ENCODE data around the gene SHANK3. TPM values are rescaled to one million over a fixed set of nuclear protein-coding genes. Genes with fewer than 3 reads are reported as not detected.

Gene SHANK3
- total RNA-seq, 1 donor from 2014 or later: 223 TPM

DNA sequence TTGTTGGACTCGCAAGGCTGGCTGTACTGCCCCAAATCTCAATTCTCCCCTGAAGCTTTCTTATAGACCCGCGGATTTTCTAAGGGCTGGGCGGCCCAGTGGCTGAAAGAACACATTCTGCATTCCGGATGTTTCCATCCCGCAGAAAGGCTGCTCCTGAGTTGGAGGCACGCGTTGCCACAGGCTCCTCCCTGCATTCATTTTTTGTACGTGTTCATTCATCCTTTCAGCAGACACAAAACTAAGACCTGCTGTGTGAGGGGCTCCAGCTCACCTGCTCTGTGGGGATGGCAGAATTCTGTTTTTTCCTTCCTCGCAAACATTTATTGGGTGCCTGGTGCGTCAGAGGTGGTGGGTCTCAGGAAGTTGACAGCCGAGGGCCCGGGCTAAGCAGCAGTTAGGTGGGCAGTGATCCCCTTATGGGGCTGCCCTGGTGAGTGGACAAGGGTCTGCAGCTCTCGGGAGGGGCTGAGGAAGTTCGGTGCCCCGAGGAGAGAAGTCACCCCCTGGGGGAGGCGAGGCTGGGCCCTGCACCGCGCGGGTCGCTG, 23.7 kb downstream of the SHANK3 start:
- H3K4me1 Mint-ChIP-seq (ENCODE audit: unreplicated experiment): peaks cover 61% of the 10 kb centered on the region
- H3K27ac Mint-ChIP-seq (ENCODE audit: unreplicated experiment): no peak overlapping the region
- H3K9me3 Mint-ChIP-seq (ENCODE audit: unreplicated experiment): no peaks in the 10 kb centered on the region
- TF ChIP-seq, protein P1, sequence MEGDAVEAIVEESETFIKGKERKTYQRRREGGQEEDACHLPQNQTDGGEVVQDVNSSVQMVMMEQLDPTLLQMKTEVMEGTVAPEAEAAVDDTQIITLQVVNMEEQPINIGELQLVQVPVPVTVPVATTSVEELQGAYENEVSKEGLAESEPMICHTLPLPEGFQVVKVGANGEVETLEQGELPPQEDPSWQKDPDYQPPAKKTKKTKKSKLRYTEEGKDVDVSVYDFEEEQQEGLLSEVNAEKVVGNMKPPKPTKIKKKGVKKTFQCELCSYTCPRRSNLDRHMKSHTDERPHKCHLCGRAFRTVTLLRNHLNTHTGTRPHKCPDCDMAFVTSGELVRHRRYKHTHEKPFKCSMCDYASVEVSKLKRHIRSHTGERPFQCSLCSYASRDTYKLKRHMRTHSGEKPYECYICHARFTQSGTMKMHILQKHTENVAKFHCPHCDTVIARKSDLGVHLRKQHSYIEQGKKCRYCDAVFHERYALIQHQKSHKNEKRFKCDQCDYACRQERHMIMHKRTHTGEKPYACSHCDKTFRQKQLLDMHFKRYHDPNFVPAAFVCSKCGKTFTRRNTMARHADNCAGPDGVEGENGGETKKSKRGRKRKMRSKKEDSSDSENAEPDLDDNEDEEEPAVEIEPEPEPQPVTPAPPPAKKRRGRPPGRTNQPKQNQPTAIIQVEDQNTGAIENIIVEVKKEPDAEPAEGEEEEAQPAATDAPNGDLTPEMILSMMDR (IDR thresholded peaks at IDR 0.05; ENCODE audit: unreplicated experiment): no peak
- H3K36me3 Mint-ChIP-seq (ENCODE audit: low read depth, unreplicated experiment): peaks cover 77% of the 10 kb centered on the region
- peak overlapping the region; percentile 71 for H3K4me3 Mint-ChIP-seq (ENCODE audit: unreplicated experiment)
- no peak for DNase-seq (ENCODE audit: low spot score)
- H3K27me3 Mint-ChIP-seq (ENCODE audit: unreplicated experiment): peaks cover 52% of the 10 kb centered on the region

DNA sequence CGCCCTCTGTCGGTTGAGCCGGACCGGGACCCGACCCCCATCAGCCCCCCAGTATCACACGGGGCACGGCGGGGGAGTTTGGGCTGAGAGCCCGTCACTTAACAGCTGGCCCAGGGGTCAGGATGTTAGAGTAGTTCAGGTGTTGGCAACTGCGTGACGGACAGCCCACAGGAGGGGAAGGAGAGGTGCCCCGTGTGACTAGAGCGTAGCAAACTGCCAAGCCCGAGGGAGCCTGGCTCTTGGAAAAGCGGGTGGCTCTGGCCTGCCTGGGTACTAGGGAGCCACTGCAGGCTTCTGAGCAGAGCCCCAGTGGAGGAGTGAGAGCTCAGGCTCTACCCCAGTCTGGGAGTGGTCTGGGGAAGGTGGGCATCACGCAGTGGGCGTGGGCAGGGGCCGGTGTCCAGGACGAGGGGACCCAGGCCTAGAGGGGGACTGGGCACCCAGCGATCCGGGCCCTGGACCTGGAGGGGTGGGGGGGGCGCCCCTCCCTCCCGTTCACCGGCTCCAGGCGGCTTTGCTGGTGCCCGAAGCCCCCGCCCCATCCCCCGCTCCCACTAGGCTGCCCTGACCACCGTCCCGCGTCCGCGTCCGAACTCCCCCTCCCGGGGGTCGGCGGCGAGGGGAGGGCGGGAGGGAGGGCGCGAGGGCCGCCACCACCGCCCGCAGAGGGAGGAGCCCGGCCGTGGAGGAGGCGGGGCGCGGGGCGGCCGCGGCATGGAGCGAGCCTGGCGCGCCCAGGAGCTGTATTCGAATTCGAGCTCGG, 24.4 kb downstream of the SHANK3 start:
- peak overlapping the region; percentile 64 for H3K27ac Mint-ChIP-seq (ENCODE audit: unreplicated experiment)
- no peaks in the 10 kb centered on the region for H3K9me3 Mint-ChIP-seq (ENCODE audit: unreplicated experiment)
- peaks cover 61% of the 10 kb centered on the region for H3K4me1 Mint-ChIP-seq (ENCODE audit: unreplicated experiment)
- peak overlapping the region; percentile 69 for H3K4me3 Mint-ChIP-seq (ENCODE audit: unreplicated experiment)
- no peak for DNase-seq (ENCODE audit: low spot score)
- peaks cover 58% of the 10 kb centered on the region for H3K27me3 Mint-ChIP-seq (ENCODE audit: unreplicated experiment)
- H3K36me3 Mint-ChIP-seq (ENCODE audit: low read depth, unreplicated experiment): peaks cover 77% of the 10 kb centered on the region
- TF ChIP-seq, protein P1 (IDR thresholded peaks at IDR 0.05; ENCODE audit: unreplicated experiment): peak; percentile 54

DNA sequence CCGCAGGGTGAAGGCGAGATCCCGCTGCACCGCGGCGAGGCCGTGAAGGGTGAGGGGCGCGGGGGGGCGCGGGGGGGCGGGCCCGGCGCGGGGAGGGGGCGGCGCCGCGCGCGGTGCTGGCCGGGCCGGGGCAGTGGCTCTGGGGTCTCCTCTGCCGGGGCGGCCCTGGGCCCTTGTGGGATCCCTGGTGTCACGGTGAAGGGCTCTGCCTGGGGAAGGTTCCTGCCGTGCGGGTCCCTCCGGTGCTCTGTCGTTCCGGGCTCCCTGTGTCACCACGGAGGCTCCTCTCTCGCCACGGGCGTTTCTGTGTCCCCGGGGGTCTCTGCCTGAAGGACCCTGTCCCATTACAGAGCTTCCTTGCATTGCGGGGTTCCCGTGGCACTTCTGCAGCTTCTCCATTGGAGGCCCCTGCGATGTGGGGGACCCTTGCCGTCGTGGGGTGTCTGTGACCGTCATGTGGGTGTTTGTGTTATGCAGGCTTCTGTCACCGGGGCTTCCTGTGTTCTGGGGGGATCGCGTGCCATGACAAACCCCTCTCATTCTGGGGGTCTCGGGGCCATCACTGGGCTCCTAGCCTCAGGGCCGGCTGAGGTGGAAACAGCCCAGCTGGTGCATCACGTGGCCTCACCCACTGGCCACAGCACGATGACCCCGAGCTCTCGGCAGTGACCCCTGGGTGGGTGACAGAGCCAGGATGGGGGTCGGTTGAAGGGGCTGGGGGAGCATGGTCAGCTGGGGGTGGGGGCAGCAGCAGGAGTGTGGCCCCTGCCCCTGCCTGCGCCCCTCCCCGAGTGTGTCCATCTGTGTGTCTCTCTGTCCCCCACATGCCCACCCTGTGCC, 25.3 kb downstream of the SHANK3 start:
- peak overlapping the region; percentile 69 for H3K4me3 Mint-ChIP-seq (ENCODE audit: unreplicated experiment)
- H3K36me3 Mint-ChIP-seq (ENCODE audit: low read depth, unreplicated experiment): peaks cover 78% of the 10 kb centered on the region
- TF ChIP-seq, protein P1 (IDR thresholded peaks at IDR 0.05; ENCODE audit: unreplicated experiment): no peak
- peaks cover 65% of the 10 kb centered on the region for H3K27me3 Mint-ChIP-seq (ENCODE audit: unreplicated experiment)
- peaks cover 62% of the 10 kb centered on the region for H3K4me1 Mint-ChIP-seq (ENCODE audit: unreplicated experiment)
- peak overlapping the region; percentile 64 for H3K27ac Mint-ChIP-seq (ENCODE audit: unreplicated experiment)
- H3K9me3 Mint-ChIP-seq (ENCODE audit: unreplicated experiment): no peaks in the 10 kb centered on the region
- no peak for DNase-seq (ENCODE audit: low spot score)

DNA sequence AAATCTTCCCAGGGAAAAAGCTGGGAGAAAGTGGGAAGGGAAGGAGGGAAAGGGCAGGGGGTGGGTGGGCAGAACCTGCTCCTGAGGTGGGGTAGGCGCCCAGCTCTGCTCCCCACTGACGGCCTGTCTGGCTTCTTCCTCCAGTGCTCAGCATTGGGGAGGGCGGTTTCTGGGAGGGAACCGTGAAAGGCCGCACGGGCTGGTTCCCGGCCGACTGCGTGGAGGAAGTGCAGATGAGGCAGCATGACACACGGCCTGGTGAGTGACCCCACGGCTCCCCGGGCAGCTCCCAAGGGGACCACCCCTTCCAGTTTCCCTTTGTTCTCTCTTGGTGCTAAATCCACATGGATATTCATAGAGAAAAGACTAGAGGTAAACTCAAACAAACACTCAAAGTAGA, 25.9 kb downstream of the SHANK3 start:
- DNase-seq (ENCODE audit: low spot score): no peak
- Mint-ChIP-seq H3K27me3 (ENCODE audit: unreplicated experiment) (peaks cover 66% of the 10 kb centered on the region), H3K4me1 (ENCODE audit: unreplicated experiment) (peaks cover 63% of the 10 kb centered on the region), H3K9me3 (ENCODE audit: unreplicated experiment) (no peaks in the 10 kb centered on the region), H3K36me3 (ENCODE audit: low read depth, unreplicated experiment) (peaks cover 78% of the 10 kb centered on the region), H3K27ac (ENCODE audit: unreplicated experiment) (peak overlapping the region; percentile 88), H3K4me3 (ENCODE audit: unreplicated experiment) (peak overlapping the region; percentile 83)
- TF ChIP-seq, protein P1 (IDR thresholded peaks at IDR 0.05; ENCODE audit: unreplicated experiment): no peak
